Erythroblast (primary cell): ENCODE measurements around the gene KLC1.

Experiments used
- GATA1 ChIP-seq: IDR thresholded peaks from 2 replicates; pipeline ENCODE4 v1.6.1; 2011; ENCODE audit warnings: low read depth, mild to moderate bottlenecking, control low read depth, low read length, moderate library complexity
- POLR2A ChIP-seq: IDR thresholded peaks from 2 replicates; pipeline ENCODE4 v1.6.1; 2011; ENCODE audit warnings: mild to moderate bottlenecking, low read length

GRCh38 chr14:103651585-103651984 lies 22.6 kb downstream of the KLC1 start:
- TF ChIP-seq POLR2A (no peak), GATA1 (no peak)
